HUES48 (cell line): ENCODE results near the gene RNF141.

Source experiments
- H3K27ac ChIP-seq: one replicate; pipeline ENCODE4 v1.7.0; 2013; ENCODE audit warnings: low read depth, low read length, inconsistent platforms
- H3K27me3 ChIP-seq: 2 replicates; pipeline ENCODE4 v1.6.1; 2013; ENCODE audit warnings: mild to moderate bottlenecking, low read length; ENCODE audit not compliant: control insufficient read depth, insufficient read depth
- H3K36me3 ChIP-seq: 2 replicates; pipeline ENCODE4 v1.6.1; 2013; ENCODE audit warnings: low read length; ENCODE audit not compliant: control insufficient read depth, insufficient read depth
- H3K4me1 ChIP-seq: 2 replicates; pipeline ENCODE4 v1.6.1; 2013; ENCODE audit warnings: mild to moderate bottlenecking, low read length; ENCODE audit not compliant: control insufficient read depth, insufficient read depth
- H3K4me3 ChIP-seq: 2 replicates; pipeline ENCODE4 v1.5.1; 2013; ENCODE audit warnings: mild to moderate bottlenecking, low read depth, low read length
- H3K9ac ChIP-seq: 2 replicates; pipeline ENCODE4 v1.6.1; 2013; ENCODE audit warnings: mild to moderate bottlenecking, low read depth, low read length, moderate library complexity
- H3K9me3 ChIP-seq: 2 replicates; pipeline ENCODE4 v1.6.1; 2013; ENCODE audit warnings: low read length; ENCODE audit not compliant: control insufficient read depth, insufficient read depth

Gene RNF141

DNA sequence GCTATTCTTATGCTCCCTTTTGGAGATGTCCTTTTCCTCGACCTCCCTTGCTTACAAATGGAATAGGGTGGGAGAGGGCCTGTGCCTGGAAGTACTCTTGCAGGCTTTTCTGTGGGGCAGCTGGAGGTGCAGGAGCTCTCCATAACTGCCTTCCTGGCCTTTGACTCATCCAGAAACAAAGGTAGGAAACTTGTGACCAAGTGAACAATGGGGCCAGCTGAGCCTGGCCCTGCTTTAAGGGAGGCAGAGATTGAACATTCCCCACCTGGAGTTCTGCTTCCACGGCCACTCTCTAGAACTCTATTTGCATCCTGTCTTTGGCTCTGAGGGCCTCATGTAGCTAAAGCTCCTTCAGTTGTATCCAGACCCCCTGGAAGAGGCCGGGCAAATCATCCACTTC is 32.6 kb upstream of the RNF141 start:
- no peaks in the 10 kb centered on the region for H3K36me3 ChIP-seq
- H3K4me1 ChIP-seq: peaks cover 14% of the 10 kb centered on the region
- no peak overlapping the region for H3K4me3 ChIP-seq
- H3K27ac ChIP-seq: no peak overlapping the region
- H3K9me3 ChIP-seq: no peaks in the 10 kb centered on the region
- H3K9ac ChIP-seq: no peak overlapping the region
- H3K27me3 ChIP-seq: no peaks in the 10 kb centered on the region

DNA sequence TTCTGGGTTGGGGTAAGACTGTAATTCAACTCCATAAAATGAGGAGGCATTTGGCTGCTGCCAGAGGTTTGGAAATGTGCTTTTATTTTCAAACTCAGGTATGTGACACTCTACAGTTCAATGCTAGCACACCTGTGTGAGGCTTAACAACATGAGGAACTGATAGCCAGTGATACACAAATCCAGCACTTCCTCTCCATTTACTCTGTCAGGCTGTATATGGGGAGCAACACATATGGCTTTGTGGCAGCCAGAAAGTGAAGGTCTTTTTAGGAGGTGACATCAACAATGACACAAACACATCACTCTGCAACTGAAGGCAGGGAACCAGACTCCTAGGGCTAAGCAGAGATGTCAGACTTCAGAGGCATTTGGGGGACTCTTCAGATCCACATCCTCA is 32.0 kb upstream of the RNF141 start:
- no peak overlapping the region for H3K9ac ChIP-seq
- no peaks in the 10 kb centered on the region for H3K27me3 ChIP-seq
- no peaks in the 10 kb centered on the region for H3K9me3 ChIP-seq
- H3K36me3 ChIP-seq: no peaks in the 10 kb centered on the region
- H3K4me1 ChIP-seq: peaks cover 18% of the 10 kb centered on the region
- H3K27ac ChIP-seq: no peak overlapping the region
- H3K4me3 ChIP-seq: no peak overlapping the region

DNA sequence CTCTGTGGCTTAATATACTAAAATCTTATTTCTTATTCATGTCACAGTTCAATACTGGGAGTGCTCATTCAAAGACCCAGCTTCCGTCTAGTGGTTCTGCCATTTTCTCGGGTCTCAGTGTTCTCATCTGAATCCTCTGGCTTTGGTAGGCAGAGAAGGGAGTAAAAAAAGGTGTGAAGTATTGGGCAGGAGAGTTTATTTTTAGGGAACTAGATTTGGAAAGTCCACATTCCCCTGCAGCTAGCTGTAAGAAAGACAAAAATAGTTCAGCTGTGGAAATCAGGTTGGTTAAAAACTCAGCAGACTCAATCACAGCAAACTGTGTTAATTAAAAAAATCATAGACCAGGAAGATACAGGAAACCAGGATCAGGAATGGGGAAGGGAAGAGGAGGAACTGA is 31.5 kb upstream of the RNF141 start:
- H3K9me3 ChIP-seq: no peaks in the 10 kb centered on the region
- H3K4me1 ChIP-seq: peaks cover 18% of the 10 kb centered on the region
- no peak overlapping the region for H3K27ac ChIP-seq
- no peaks in the 10 kb centered on the region for H3K27me3 ChIP-seq
- no peaks in the 10 kb centered on the region for H3K36me3 ChIP-seq
- no peak overlapping the region for H3K9ac ChIP-seq
- no peak overlapping the region for H3K4me3 ChIP-seq

DNA sequence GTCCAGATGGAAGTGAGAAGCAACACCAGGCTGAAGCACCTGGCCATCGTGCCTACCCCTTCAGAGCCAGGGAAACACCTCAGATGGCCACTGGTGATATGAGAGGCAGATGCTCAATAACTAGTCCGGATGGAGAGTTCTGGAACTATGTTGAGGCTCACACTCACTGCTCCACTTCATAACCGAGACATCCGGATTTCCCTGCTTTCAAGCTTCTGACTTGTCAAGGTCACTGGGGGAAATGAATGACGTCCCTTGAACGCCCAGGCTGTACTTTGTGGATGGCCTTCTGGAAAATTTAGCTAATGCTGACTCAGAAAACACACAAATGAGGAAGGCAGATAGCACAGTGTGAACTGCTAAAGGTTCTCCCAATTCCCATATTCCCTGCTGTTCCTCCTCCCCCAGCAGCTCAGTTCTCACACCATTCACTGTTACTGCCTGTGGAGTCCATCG is 27.5 kb upstream of the RNF141 start, which contains the start of gene LYVE1:
LYVE1 (minus strand) TSS at position 180 of the 456 bp plus-strand sequence; CDS start at position 47, 133 bp downstream.
- H3K9ac ChIP-seq: no peak within 1 kb of the TSS
- H3K27ac ChIP-seq: peak within 1 kb of the TSS; percentile 25
- no peaks in the 10 kb centered on the region for H3K27me3 ChIP-seq
- peaks cover 18% of the 10 kb centered on the region for H3K4me1 ChIP-seq
- no peak within 1 kb of the TSS for H3K4me3 ChIP-seq
- no peaks in the 10 kb centered on the region for H3K9me3 ChIP-seq
- H3K36me3 ChIP-seq: no peaks in the 10 kb centered on the region

DNA sequence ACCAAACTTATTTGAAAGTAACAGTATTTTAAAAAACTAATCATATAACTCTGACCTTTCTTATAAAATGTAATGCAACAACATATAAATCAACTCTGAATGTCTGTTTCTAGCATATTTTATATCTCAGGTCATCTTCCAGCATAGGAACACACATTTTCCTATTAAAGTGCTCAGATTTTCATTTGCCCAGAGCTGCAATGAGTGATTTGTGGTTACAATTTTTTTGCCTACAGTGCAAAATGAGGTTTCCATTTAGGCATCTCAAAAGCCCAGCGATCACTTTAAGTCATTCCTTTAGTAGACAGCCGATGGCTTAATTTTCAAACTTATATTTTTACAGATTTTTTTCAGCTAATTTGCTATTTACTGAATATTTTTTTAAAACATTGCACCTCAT is 26.5 kb upstream of the RNF141 start:
- H3K27me3 ChIP-seq: no peaks in the 10 kb centered on the region
- no peaks in the 10 kb centered on the region for H3K36me3 ChIP-seq
- H3K9me3 ChIP-seq: no peaks in the 10 kb centered on the region
- H3K4me3 ChIP-seq: no peak overlapping the region
- peaks cover 18% of the 10 kb centered on the region for H3K4me1 ChIP-seq
- no peak overlapping the region for H3K27ac ChIP-seq
- H3K9ac ChIP-seq: no peak overlapping the region

DNA sequence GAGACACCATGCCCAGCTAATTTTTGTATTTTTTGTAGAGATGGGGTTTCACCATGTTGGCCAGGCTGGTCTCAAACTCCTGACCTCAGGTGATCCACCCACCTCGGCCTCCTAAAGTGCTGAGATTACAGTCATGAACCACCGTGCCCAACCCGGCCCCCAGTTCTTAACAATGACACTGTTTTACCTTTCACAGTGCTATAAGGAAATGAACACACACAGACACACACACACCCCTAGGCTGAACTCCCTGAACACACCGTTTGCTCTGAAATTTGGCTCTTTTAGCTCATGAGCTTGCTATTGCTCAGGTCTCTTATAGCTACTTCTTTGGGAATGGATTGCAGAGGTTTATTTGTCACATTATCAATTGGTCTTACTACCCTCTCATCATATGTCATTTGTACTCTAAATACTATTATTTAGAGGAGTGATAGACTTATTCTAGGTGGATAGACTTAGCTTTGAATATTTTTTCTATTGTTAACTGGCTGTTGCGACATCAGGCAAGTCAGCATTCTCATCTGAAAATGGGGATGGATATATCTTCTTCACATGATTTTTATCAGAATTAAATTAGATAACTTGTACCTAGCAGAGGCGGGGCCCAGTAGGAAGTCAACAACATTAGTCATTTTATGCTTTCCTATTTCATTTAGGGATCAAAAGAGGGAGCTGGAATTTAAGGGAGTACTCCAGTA is 25.4 kb upstream of the RNF141 start:
- Histone ChIP-seq H3K27me3 (no peaks in the 10 kb centered on the region), H3K9me3 (no peaks in the 10 kb centered on the region), H3K4me3 (no peak overlapping the region), H3K4me1 (peaks cover 18% of the 10 kb centered on the region), H3K36me3 (no peaks in the 10 kb centered on the region), H3K9ac (no peak overlapping the region), H3K27ac (no peak overlapping the region)

DNA sequence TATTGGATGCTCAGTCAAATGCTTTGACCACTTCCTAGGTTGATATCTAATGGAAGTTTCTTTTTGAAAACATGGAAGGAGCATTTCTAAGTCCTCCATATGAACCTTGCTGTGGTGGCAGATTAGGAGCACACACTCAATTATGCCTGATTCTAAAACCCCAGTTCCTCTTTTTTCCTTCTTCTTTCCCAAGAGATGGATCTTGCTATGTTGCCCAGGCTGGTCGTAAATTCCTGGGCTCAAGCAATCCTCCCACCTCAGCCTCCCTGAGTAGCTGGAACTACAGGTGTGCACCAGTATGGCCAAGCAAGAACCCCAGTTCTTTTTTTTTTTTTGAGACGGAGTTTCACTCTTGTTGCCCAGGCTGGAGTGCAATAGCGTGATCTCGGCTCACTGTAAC is 24.5 kb upstream of the RNF141 start:
- H3K9ac ChIP-seq: no peak overlapping the region
- H3K4me1 ChIP-seq: peaks cover 18% of the 10 kb centered on the region
- H3K27ac ChIP-seq: no peak overlapping the region
- no peak overlapping the region for H3K4me3 ChIP-seq
- no peaks in the 10 kb centered on the region for H3K9me3 ChIP-seq
- no peaks in the 10 kb centered on the region for H3K27me3 ChIP-seq
- no peaks in the 10 kb centered on the region for H3K36me3 ChIP-seq

DNA sequence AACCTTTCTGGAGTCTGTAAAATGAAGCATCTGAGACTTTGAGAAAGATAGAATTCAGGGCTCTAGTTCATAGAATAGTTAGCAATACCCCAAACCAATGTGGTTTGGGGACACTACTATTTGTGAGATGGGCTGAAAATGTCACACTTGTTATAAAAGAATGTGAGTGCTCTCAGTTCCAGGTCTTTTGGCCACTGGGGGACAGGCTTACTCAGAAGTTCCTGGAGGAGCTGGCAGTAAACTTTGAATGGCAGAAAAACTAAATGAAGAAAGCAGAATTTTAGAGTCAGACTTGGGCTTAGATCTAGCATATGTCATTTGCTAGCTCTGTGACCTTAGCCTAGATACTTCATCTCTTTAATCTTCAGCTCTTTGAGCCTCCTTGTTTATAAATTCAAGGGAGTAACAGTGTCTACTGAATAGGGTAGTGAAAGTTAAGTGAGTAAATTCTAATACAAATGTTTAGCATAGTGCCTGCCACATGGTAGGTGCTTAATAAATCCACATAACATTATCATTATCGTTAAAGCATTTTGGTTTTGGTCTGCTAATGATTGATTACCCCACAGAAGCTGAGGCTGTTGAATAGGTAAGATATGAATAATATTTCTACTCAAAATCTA is 23.8 kb upstream of the RNF141 start:
- H3K9ac ChIP-seq: no peak overlapping the region
- no peak overlapping the region for H3K27ac ChIP-seq
- no peaks in the 10 kb centered on the region for H3K9me3 ChIP-seq
- no peaks in the 10 kb centered on the region for H3K36me3 ChIP-seq
- no peaks in the 10 kb centered on the region for H3K27me3 ChIP-seq
- no peak overlapping the region for H3K4me3 ChIP-seq
- peaks cover 16% of the 10 kb centered on the region for H3K4me1 ChIP-seq

DNA sequence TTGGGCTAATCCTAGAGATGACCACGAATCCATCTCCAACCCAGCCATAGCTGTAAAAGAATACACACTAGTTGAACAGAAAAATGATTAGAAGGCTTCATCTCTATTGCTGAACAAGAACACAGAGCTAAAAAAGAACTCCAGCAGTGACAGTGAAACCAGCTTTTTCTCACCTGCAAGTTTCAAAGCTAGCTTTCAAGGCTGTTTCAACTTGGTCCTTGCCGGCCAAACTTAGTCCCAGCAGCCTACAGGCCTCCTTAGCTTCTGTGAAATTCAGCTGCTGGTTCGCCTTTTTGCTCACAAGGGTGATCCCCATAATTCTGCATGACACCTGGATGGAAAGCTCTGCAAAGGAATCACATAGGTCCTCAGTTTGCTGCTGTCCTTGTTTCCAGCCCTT is 23.0 kb upstream of the RNF141 start:
- Histone ChIP-seq H3K9me3 (no peaks in the 10 kb centered on the region), H3K27me3 (no peaks in the 10 kb centered on the region), H3K36me3 (no peaks in the 10 kb centered on the region), H3K4me3 (no peak overlapping the region), H3K4me1 (peaks cover 9% of the 10 kb centered on the region), H3K9ac (no peak overlapping the region), H3K27ac (no peak overlapping the region)

DNA sequence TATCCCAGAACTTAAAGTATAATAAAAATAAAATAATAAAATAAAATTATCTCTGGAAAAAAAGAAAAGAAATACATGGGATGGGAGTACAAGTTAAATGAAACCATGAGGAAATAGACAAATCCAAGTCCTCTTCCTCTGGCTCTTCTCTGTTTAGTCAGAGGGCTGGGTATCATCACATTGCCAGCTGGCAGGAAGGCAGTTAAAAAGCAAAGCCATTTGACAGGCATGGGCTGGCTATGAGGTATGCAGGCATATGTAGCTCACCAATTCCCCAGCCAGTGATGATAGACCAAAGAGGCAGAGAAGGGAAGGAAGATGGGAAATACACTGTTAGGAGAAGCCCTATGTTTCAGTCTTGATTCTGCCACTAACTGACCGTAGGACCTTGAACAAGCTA is 21.0 kb upstream of the RNF141 start:
- no peak overlapping the region for H3K9ac ChIP-seq

DNA sequence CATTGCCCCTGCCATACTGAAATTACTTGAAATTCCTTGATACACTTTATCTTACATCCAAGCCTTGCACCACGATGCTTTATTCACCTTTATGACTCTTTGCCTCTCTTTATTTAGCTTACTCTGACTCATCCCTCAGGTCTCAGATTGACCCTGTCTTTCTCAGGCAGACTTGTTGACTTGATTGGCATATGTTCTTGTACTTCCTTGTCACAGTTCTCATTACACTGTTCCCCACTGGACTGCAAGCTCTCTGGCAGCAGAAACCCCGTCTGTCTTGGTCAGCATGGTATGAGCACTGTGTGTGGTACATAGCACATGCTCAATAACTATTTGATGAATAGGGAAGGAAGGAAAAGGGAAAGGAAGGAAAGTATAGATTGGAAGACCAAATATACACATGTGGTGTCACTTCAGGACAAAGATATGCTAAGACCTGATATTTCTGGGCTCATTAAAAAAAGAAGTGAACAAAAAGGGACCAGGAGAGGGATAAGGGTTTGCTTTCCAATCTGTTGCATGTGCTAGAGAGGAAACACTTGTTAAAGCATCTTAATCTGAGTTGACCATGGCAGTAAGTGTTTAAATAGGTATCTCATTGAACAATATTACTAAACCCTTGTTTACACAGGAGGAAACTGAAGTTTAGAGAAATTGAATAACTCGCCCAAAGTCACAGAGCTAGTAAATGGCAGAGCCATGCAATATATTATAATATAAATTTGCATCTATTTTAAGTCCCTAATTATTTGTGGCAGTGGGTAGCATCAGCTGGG is 20.2 kb upstream of the RNF141 start:
- no peak overlapping the region for H3K27ac ChIP-seq
- H3K4me1 ChIP-seq: 0 out of 2 replicates have a peak, but pooled peaks cover 2% of the 10 kb centered on the region
- H3K36me3 ChIP-seq: no peaks in the 10 kb centered on the region
- H3K27me3 ChIP-seq: no peaks in the 10 kb centered on the region
- no peak overlapping the region for H3K4me3 ChIP-seq
- no peak overlapping the region for H3K9ac ChIP-seq
- no peaks in the 10 kb centered on the region for H3K9me3 ChIP-seq

More for the DNA sequence above, 21.0 kb upstream of the RNF141 start:
- Histone ChIP-seq H3K9me3 (no peaks in the 10 kb centered on the region), H3K27me3 (no peaks in the 10 kb centered on the region), H3K27ac (no peak overlapping the region), H3K4me1 (no peaks in the 10 kb centered on the region), H3K4me3 (no peak overlapping the region), H3K36me3 (no peaks in the 10 kb centered on the region)
